Measurements from ENCODE around the gene DRAXIN.

Gene DRAXIN

GRCh38 chr1:11690397-11691301 is 861 bp upstream of the DRAXIN start:
- no peak for DNase-seq

- DNase-seq: no peak
These were observed 610 bp downstream of the DRAXIN start for GRCh38 chr1:11691928-11692711.

- DNase-seq: no peak
These were observed 1.6 kb downstream of the DRAXIN start for GRCh38 chr1:11693024-11693590.

GRCh38 chr1:11693917-11694316 is 2.4 kb downstream of the DRAXIN start:
- no peak for DNase-seq

GRCh38 chr1:11695861-11696260 is 4.4 kb downstream of the DRAXIN start:
- no peak for DNase-seq

GRCh38 chr1:11697188-11697892 is 5.8 kb downstream of the DRAXIN start:
- no peak for DNase-seq

- DNase-seq: no peak
These were observed 6.3 kb downstream of the DRAXIN start for GRCh38 chr1:11697893-11698210.

GRCh38 chr1:11700601-11701467 is 9.3 kb downstream of the DRAXIN start:
- DNase-seq: no peak

GRCh38 chr1:11701551-11701961 is 10.0 kb downstream of the DRAXIN start:
- DNase-seq: no peak

GRCh38 chr1:11701981-11702803 is 10.7 kb downstream of the DRAXIN start:
- no peak for DNase-seq

- DNase-seq: no peak
These were observed 12.1 kb downstream of the DRAXIN start for GRCh38 chr1:11703357-11704193.

- DNase-seq: no peak
These were observed 12.7 kb downstream of the DRAXIN start for GRCh38 chr1:11704194-11704529.

GRCh38 chr1:11704691-11705475 is 13.4 kb downstream of the DRAXIN start:
- no peak for DNase-seq

GRCh38 chr1:11705596-11705995 is 14.1 kb downstream of the DRAXIN start:
- DNase-seq: no peak

- DNase-seq: no peak
These were observed 14.8 kb downstream of the DRAXIN start for GRCh38 chr1:11706292-11706691.

GRCh38 chr1:11707621-11708276 is 16.2 kb downstream of the DRAXIN start:
- no peak for DNase-seq

- no peak for DNase-seq
These were observed 17.2 kb downstream of the DRAXIN start for GRCh38 chr1:11708554-11709350.

- DNase-seq: no peak
These were observed 20.0 kb downstream of the DRAXIN start for GRCh38 chr1:11711490-11711889.

Measured in cortex of kidney (tissue), 1 donor.